HG03558 (cell line): ENCODE measurements around the gene UBE2J2.

Source experiments
- ATAC-seq: cut with Tn5 transposase; IDR thresholded peaks from one replicate; pipeline ENCODE4 v1.9.1; 2021; ENCODE audit warnings: moderate number of reproducible peaks; ENCODE audit not compliant: unreplicated experiment; ENCODE audit errors: extremely low read depth

Gene UBE2J2

DNA sequence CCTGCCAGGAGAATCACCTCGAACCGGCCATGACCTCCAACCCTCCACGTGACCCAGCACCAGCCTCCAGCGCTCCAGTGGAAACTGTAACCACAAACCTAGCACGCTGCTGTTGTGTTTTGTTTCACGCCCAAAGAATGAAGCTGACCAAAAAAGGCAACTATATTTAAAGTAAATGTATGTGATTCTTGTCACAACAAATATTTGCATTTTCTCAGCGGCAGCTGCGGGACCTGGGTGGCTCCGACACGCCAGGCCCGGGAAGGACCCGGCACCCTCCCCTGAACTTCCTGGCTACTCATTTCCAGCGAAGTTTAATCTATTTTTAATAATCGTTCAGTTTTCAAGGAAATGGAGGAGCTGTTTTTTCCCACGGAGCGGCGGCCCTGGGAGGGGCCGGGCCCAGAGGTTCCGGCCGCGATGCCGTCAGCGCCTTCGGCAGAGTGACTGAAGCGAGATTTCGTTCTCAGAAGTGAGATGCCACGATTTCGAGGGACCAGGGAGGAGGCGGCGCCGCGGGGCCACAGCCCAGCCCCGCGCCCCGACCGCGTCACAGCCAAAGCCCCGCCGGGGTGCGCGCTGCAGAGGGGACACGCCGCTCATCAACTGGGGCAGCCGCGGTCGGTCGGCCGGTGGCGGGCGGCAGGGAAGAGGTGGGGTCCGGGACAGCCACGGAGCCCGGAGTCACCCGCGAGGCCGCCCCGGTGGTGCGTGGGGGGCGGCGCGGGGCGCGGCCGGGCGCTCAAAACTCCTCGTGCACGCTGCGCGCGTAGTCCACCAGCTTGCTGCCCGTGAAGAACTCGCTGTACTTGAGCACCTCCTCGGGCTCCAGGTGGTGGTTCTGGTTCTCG is 56.7 kb downstream of the UBE2J2 start:
- ATAC-seq = no peak

DNA sequence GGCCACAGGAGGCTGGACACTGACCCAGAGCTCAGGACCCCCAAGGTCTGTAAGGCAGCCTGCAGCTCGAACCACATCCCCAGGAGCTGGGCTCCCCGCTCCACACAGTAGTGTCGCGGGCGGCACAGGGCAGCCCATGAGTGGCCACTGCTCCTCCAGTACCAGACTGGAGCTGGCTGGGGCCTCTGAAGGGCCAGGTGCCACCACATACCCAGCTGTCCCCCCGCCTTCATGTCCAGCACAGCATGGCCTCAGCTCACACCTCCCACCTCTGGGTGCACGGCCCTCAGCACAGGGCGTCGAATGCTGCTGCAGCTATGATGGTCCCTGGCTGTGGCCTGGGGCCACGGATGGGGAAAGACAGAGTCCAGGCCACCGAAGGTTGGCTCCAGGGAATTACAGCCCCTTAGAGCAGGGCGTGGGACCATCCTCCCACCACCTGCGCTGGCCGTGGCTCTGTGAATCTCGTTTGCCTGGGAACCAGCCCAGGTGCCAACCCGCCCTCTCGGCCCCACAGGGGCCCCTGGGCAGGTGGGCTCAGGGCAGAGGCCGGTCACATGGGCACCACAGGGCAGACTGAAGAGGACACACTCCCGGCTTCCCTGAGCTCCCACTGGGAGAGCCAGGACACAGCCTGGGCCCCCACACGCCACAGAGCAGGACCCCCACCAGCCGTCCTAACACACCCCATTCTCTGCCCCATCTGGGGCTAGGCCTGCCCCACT is 57.6 kb downstream of the UBE2J2 start:
- no peak for ATAC-seq

DNA sequence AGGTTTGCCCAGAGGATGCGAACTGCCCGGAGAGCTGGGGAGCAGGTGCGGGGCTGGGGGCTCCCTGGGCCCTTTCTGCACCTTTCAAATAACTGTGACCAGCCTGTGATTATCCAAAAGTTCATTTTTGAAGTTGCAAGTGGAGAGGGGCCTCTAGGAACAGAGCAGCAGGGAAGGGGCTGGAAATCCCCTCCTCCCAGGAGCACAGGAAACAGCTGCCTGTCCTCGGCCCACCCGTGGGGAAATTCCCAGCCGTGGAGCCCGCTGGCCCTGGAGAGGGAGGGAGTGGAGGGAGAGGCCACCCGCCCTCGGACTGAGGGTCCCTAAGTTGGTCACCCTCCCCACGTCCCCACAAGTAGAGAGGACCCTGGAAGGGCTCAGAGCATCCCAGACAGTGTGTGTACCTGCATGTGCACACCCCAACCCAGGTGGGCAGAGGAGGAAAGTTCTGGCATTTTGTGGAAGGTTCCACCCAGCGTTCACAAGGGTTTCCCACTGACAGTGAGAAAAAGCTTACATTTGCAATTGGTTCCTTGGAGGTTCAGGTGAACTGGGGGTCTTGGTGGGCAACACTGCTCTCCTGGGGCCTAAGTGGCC is 58.5 kb downstream of the UBE2J2 start:
- ATAC-seq = no peak

DNA sequence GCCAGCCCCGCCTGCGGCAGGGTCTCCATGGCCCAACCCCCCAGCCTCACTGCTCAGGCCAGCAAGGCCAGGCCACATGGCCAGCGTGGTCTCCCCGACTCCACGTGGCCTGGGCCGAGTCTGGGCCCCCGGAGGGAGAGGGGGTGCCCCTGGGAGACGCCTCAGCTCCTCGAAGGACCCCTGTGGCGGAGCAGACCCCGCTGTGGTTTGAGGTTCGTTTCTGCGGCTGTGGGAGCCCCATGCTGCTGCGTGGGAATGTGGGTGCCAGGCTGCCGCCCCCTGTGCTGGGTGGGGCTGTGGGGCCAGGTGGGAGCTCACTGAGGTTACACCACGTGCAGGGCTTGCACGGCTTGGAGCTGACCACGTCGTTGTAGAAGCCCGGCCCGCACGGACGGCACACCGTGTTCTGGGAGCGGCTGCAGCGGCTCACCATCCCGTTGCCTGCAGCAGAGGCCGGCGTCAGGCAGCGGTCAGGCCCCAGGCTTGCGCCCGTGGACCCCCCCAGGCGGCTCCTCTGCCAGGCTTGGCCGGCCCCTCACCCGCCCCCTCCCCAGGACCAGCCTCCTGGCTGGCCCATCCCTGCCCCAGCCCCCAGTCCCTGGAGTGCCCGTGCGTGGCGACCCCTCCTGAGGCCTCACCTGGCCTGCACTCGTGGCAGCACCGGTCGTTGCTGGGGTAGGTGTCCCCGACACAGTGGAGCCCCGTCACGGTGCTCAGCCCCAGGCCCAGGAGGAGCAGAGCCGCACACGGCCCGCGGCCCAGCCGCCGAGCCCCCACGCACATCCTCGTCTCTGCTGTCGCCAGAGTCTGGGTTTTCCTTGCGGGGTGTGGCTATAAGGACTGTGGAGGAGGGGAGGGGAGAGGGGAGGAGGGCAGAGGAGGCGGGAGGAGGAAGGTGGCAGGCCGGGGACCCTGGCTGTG is 60.0 kb downstream of the UBE2J2 start, which contains the start of gene TNFRSF4:
TSS of gene TNFRSF4 (minus strand) at position 809 of the 921 bp plus-strand sequence. CDS start at position 783, 26 bp downstream.
- no peak for ATAC-seq

GRCh38 chr1:1212780-1213344 is 60.8 kb downstream of the UBE2J2 start:
- ATAC-seq = no peak

DNA sequence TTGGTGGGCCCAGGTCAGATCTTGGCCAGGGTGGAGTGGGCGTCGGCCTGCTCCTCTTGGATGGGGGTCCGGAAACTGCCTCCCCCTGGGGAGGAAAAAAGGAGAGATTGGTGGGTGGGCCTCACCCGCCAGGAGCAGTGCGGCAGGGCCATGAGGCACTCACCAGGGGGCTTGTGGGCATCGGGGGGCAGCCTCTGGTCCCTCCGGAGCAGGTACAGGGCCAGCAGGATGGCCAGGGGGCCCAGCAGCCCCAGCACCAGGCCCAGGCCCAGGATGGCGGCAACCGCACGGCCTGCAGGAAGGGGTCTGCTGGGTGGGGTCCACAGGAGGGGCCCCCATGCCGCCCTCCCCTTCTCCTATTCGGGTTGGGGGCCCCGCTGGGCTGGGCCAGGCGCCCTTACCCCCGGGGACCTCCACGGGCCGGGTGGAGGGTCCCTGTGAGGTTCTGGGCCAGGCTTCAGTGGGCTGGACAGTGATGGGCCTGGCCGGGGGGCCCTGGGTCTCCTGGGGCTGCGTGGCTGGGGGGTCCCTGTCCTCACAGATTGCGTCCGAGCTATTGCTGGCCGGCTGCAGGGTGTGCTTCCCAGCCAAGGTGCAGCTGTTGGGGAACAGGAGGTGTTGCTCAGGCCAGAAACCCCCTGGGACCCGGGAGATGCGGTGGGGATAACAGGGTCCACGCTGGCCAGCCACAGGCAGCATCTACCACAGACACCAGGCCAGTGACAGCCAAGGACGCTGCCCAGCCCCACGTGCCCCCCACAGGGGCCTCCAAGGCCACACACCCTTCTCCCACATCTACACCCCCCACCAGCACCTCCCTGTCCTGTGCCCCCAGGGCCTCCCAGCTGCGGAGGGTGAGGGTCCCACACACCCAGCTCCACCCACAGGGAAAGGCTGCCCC is 61.9 kb downstream of the UBE2J2 start:
- ATAC-seq = no peak

DNA sequence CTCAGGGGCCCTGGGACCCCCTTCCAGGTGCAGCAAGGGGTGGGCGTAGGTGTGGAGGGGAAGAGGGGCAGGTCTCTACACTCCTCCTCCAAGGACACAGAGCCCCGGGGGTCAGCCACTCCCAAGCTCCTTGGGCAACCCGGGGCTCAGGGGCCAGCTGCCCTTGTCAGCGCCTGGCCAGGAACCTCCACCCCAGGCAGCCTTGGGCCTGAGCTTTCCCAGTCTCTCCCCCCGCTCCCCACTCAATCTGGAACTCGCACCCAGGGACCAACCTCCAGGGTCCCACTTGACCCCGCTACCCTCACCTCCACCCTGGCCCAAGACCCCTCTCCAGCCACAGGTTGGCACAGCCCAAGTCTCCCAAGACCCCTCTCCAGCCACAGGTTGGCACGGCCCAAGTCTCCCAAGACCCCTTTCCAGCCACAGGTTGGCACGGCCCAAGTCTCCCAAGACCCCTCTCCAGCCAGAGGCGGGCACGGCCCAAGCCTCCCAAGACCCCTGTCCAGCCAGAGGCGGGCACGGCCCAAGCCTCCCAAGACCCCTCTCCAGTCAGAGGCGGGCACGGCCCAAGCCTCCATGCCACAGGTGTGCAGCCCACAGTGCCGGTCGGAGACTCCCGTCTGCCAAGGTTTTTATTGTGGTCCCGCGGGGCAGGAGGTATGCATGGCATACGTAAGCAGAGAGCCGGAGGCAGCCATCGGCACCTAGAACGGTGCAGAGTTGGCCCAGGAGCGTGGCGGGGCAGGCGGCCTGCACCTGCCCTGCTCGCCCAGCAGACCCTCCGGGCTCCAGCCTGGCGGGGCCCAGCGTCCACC is 62.7 kb downstream of the UBE2J2 start:
- no peak for ATAC-seq

- ATAC-seq = no peak
Observed at GRCh38 chr1:1208713-1209433, 64.8 kb downstream of the UBE2J2 start.

DNA sequence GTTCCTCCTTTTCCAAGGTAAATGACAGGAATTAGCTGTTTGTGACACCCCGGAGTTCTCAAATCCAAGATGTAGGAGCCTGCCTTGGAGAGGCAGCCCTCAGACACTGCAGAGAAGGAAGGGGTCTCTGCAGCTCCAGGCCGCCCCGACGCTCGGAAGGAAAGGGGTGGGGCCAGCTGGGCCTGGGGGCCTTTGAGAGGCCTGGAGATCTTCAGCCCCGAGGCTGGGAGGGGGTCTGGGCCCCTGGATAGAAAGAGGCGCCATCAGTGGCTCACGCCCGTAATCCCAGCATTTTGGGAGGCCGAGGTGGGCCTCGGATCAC is 66.1 kb downstream of the UBE2J2 start:
- no peak for ATAC-seq

GRCh38 chr1:1206966-1207531 is 66.6 kb downstream of the UBE2J2 start:
- ATAC-seq = no peak

- ATAC-seq = no peak
Observed at GRCh38 chr1:1206376-1206965, 67.2 kb downstream of the UBE2J2 start, which contains the start of gene TNFRSF18. TNFRSF18 (minus strand) TSS chr1:1206592; CDS start chr1:1206571, 21 bp downstream.

- no peak for ATAC-seq
Observed at GRCh38 chr1:1205769-1206375, 67.8 kb downstream of the UBE2J2 start.

DNA sequence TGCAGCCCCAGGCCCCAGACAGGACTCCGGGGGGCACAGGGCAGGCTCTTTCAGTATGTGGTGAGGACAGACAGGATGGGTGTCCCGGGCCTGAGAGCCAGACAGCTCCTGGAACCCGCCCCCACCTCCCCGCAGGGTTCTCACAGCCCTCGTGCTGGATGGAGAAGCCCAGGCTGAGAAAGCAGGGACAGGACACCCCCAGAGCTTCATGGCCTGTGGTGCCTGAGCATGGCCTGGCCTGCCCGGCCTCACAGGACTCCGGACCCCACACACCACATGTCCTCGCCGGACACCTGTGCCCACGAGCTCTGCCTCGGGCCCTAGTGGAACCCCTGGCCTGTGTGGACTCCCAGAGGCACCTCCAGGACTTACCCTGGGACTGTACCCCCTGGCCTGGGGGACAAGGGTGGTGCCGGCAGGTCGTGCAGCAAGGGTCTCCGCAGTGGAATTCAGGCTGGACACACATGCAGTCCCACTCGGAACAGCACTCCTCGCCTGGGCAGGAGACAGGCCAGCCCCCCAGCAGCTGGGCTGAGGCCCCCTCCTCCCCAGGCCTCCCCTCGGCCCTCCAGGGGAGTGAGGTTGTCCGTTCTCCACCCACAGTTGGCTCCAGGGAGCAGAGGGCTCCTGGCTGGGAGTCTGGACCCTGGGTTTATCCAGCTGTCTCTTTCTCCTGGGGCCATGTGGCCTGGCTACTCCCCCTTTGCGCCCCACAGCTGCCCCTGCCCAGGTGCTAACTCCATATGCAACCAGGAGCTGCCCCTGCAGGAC is 68.5 kb downstream of the UBE2J2 start:
- no peak for ATAC-seq

- no peak for ATAC-seq
Observed at GRCh38 chr1:1204425-1204920, 69.2 kb downstream of the UBE2J2 start.
